HG02623 (cell line): Measurements from ENCODE around the gene TMEM52B.
A peak's percentile ranks its signal among the peaks of the same experiment; 100 is the strongest.
"Not testable (repeated sequence)": the region's sequence is repeated elsewhere in the genome, so short reads cannot be mapped to it uniquely, and the experiment has no call there.

Experiments
- ATAC-seq: cut with Tn5 transposase; IDR thresholded peaks from one replicate; pipeline ENCODE4 v1.9.1; 2021; ENCODE audit warnings: moderate library complexity; ENCODE audit not compliant: unreplicated experiment

The TMEM52B gene

DNA sequence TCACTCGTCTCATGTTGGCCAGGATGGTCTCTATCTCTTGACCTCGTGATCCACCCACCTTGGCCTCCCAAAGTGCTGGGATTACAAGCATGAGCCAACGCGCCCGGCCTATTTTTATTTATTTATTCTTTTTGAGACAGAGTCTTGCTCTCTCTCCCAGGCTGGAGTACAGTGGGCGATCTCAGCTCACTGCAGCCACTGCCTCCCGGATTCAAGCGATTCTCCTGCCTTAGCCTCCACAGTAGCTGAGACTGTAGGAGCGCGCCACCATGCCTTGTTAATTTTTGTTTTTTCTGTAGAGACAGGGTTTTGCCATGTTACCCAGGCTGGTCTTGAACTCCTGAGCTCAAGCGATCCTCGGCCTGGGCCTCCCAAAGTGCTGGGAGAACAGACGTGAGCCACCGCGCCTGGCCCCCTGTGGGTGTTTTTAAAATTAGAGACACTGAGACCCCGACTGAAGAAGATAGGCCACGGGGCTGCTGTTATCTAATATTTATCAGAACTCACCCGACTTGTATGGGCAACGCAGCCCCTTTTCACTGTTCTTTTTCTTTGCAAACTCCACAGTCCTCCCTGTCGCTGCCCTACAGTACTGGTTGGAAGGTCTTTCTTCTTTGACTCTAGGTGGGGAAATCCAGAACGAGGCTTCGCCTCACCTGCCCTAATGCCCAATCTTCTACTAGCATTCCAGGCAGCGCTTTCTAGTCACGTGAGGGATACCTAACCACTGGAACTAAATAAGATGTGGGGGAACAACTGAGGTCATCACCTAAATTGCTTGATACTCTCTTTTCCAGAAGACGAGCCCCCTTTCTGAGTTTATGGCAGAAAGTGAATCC lies 32.5 kb downstream of the TMEM52B start:
- no peak for ATAC-seq

DNA sequence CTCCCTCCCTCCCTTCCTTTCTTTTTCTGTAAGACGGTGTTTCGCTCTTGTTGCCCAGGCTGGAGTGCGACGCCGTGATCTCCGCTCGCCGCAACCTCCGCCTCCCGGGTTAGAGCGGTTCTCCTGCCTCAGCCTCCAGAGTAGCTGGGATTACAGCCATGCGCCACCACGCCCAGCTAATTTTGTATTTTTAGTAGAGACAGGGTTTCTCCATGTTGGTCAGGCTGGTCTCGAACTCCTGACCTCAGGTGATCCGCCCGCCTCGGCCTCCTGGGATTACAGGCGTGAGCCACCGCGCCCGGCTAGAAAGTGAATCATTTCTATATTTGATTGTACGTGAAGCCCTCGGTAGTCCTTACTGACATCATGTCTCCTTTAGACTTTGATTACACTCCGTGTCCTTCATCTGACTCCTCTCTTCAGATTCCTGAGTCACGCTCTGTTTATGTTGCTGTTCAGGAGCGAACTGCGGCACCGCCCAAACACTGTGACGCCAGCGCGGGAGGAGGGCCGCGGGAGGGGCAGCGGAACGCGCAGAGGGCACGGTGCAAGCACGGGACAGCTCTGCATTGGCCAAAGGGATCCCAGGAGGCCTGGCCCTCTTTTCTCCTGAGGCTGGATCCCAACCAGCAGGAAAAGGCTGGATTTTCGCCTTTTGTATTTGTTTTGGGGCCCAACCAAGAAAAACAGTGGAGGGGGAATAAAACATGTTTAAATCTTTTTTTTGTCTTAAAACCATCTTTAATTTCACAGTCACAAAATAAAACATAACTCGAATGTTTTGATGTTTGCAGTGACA lies 33.3 kb downstream of the TMEM52B start:
- peak; percentile 53 for ATAC-seq

DNA sequence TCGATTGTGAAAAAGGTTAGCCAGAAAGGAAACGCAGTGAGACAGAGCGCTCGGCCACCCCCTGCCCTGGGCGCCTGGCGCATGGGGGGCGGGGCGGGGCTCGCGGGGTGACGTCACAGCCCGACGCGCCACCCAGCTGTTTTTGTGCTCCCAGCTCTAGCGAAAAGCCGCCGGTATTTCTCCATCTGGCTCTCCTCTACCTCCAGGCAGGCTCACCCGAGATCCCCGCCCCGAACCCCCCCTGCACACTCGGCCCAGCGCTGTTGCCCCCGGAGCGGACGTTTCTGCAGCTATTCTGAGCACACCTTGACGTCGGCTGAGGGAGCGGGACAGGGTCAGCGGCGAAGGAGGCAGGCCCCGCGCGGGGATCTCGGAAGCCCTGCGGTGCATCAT lies 33.9 kb downstream of the TMEM52B start, which contains the start of gene GABARAPL1:
TSS of gene GABARAPL1 (plus strand) at position 139 of the 393 bp plus-strand sequence. CDS start at position 392, 253 bp downstream.
- ATAC-seq, result peak; percentile 57

DNA sequence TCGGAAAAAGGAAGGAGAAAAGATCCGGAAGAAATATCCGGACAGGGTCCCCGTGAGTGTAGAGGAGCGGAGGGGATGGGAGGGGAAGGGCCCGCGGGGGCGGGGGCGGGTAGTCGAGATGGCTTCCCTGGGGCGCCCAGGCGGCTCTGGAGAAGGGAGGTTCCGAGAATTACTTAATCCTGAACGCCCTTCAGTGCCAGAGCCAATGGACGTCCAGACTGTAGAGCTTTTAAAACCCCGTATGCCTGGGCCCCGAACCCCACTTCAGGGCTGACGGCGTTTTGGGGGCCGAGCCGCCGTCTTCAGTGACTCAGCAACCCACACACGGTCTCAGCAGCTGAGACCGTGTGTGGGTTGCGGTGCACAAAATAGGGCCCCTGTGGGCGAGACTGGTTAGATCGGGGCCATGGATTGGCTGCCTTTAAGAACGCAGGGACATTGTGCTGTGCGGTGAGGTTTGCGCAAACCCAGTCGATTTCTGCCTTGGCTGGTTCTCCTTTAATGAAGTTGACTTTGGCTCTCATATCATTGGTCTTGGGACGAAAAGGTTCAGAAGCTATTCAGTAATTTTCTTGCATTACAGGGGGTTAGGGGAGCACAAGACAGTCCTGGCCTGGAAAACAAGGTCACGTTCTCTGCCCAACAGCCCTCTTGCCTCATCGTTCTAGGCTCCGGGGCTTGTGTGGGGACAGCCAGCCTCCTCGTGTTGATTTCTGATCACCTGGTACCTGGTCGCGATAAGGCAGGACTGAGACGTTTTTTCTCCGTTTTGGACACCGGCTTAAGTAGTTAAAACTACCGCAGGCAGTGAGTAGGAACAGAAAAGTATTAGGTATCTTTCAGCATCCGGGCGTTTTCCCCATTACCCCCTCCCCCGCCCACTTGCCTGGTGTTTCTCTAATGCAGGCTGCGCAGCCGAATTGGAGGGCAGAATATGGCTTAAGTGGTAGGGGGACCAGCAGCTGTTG lies 34.6 kb downstream of the TMEM52B start:
- peak; percentile 47 for ATAC-seq

DNA sequence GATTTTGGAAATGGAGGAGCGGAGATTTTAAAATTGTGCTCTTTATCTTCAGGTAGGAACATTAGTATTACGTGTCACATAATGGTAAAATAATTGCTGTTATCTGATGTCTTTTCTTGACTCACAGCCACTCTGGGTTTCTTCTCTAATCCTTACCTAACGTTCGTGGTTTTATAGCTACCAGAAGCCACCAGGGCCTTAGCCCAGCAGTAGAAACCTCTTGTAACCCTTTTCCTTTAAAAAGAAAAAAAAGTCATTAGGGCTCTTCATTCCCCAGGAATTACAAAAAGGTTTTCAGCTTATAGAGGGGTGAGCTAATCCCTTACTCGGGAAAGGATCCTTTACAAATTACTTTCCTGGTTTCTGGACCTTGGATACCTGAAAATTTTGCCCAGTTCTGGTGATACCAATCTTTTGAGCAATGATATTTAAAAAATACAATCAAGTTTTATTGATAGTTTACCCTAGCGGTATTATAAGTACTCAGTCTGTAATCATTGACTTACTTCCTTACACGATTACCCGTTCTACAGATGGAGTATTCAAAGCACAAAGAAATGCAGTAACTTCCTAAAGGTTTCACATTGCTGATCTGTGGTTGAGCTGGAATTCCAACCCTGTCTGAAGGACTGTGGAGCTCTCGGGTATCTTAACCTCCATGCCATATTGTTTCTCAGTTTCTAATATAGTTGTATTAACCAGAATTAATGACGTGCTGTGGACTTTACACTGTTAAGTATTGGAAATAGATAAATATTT lies 35.5 kb downstream of the TMEM52B start:
- no peak for ATAC-seq

DNA sequence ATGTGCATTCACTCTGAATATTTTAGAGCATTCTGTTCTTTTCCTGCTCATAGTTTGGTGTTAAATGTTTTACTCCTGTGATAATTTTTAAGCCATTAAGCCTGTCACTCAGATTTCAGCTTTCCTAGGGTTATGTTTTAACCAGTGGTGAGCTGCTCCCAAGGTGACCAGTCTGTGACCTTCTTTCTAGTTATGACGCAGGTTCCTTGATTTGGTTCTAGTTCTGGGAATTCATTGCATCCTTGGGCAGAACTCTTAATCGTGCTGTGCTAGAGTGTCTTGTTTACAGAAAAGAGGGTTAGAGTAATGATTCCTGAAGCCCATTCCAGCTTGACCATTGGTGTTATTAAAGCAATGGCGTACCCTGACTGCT lies 36.0 kb downstream of the TMEM52B start:
- ATAC-seq, result no peak

DNA sequence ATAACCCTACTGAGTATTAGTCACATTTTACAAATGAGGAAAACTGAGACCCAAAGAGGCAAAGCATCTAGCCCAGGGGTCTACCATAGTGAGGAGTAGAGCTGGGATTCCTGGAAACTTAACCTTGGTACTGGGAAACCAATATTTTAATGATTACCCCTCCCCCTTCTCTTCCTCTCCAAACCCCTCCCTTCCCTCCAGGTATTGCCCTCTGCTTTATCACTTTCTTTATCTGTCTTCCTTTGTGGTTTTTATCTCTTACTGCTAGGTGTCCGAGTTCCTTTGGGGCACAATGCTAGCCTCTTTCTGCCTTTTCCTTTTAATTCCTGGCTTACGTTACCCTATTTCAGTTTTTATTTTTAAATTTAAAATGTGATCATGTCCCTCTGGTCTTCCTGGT lies 36.6 kb downstream of the TMEM52B start:
- ATAC-seq, result no peak

DNA sequence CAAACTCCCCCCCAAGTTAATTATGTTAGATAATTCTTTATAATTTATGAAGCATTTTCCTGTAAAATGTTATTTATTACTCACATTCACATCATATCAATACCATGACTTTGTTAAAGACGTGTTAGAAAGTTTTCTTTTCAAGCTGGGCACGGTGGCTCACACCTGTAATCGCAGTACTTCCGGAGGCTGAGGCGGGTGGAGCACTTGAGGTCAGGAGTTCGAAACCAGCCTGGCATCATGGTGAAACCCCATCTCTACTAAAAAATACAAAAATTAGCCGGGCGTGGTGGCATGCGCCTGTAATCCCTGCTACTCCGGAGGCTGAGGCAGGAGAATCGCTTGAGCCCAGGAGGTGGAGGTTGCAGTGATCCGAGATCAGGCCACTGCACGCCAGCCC lies 37.1 kb downstream of the TMEM52B start:
- not testable (repeated sequence) for ATAC-seq

DNA sequence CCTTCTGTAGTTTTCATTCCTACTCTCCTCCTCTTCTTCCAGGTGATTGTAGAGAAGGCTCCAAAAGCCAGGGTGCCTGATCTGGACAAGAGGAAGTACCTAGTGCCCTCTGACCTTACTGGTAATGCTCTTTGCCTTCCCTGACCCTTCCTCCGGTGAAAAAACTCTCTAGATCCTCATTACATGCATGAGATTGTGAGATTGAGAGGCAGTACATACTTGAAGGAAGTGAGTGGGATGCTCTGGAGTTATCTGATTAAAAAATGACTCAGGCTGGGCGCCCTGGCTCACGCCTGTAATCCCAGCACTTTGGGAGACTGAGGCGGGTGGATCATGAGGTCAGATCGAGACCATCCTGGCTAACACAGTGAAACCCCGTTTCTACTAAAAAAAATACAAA lies 39.2 kb downstream of the TMEM52B start:
- ATAC-seq, result no peak

DNA sequence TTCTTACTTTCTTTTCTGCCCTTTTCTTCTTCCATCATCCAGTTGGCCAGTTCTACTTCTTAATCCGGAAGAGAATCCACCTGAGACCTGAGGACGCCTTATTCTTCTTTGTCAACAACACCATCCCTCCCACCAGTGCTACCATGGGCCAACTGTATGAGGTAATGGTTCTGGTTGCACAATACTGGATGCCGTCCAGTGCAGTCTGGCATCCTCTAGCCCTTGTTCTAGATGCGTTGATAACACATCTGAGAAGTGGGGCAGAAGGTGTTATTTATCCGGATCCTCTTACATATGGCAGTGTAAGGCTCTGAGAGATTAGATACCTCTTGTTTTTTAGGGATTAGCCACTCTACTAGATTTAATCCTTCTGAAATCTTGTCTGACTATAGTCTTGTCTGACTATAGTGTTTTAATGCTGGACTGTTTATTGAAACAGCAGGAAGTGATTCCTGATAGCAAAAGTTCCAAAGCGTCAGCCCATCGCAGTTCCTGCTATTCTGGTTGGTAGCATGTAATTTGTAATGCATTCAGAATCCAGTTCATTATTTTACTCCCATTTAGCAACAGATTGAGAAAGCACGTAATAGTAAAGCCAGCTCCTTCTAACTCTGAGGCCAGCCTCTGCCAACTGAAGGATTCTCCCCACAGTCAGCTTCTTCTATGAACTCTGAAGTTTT lies 41.7 kb downstream of the TMEM52B start:
- no peak for ATAC-seq

DNA sequence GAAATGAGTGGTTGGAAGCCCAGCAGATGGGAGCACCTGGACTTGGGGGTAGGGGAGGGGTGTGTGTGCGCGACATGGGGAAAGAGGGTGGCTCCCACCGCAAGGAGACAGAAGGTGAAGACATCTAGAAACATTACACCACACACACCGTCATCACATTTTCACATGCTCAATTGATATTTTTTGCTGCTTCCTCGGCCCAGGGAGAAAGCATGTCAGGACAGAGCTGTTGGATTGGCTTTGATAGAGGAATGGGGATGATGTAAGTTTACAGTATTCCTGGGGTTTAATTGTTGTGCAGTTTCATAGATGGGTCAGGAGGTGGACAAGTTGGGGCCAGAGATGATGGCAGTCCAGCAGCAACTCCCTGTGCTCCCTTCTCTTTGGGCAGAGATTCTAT lies 43.0 kb downstream of the TMEM52B start:
- no peak for ATAC-seq

DNA sequence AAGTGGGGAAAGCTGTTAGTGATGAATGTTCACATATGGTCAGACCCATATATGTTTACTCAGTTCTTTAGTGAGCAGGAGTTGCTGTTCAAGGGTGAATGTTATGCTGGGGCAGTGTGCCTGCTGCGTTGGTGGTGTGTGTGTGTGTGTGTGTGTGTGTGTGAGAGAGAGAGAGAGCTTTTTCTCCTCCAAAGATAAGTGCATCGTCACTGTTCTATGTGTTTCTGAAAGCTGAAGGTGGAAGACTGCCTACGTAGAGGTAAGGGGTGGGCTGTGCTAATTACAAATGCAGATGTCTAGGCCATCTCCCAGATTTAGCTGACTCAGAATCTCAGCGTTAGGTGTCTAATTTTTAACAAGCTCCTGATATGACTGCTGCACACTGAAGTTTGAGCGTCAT lies 44.4 kb downstream of the TMEM52B start:
- ATAC-seq, result no peak

DNA sequence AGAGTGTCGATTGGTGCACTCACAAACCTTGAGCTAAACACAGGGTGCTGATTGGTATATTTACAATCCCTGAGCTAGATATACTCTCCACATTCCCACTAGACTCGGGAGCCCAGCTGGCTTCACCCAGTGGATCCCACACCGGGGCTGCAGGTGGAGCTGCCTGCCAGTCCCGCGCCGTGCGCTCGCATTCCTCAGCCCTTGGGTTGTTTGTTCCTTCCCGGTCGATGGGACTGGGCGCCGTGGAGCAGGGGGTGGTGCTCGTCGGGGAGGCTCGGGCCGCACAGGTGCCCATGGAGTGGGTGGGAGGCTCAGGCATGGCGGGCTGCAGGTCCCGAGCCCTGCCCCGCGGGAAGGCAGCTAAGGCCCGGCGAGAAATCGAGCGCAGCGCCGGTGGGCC lies 46.6 kb downstream of the TMEM52B start:
- ATAC-seq, result not testable (repeated sequence)

DNA sequence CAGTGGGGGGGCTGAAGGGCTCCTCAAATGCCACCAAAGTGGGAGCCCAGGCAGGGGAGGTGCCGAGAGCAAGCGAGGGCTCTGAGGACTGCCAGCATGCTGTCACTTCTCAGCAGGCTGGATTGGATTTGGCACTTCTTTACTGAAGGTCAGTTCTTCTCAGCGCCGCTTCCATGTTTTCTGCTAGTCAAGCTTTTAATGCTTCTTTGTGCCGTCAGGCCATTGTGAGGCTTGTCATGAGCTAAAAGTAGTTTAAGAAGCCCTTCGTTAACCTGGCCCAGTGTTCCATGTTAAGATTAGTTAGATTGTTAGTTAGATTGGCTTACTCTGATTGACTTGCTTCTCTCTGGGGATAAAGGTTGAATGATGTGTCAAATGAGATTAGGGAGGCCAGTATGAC lies 47.3 kb downstream of the TMEM52B start:
- ATAC-seq, result no peak

DNA sequence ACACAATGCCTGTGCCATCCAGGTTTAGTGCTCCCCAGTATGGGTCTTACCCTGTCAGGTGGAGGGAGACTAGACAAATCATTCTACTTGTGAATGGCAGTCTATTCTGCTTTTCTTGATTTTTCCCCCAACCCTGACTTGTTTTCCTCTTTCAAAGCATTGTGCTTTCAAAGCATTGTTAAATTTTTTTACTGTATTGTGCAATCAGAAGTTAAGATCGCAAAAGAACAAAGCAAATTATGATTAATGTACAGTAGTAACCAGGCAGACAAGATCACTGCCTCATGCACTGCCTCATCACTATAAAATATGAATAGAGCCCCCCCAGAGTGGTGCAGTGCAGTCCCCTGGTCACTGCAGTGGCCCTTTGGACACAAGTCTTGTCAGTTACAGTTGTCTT lies 47.9 kb downstream of the TMEM52B start:
- no peak for ATAC-seq

DNA sequence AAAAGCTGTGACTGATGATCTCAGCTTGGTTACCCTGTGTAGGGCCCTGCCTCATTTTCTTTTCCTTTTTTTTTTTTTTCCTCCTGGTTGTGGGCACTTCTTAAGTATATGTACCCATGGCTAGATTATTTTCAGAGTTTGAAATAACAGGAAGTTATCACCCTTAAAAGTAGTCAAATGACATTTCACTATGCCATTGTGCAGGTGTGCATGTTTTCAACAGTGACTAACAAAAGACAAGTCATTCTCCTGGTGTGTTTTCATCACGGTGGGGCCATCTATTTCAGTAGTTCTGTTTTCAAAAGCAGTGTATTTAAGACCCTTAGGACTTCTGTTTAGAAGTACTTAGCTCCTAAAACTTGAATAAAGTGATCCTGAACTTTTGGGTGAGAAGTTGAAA lies 48.8 kb downstream of the TMEM52B start:
- no peak for ATAC-seq

DNA sequence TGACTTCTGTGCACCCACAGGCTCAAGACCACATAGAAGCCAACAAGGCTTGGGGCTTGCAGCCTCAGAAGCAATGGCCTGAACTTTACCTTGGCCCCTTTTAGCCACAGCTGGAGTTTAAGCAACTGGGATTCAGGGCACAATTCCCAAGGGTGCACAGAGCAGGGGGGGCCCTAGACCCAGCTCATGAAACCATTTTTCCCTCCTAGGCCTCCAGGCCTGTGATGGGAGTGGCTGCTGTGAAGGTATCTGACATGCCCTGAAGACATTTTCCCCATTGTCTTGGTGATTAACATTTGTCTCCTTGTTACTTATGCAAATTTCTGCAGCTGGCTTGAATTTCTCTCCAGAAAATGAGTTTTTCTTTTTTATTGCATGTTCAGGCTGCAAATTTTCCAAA lies 55.7 kb downstream of the TMEM52B start:
- no peak for ATAC-seq

DNA sequence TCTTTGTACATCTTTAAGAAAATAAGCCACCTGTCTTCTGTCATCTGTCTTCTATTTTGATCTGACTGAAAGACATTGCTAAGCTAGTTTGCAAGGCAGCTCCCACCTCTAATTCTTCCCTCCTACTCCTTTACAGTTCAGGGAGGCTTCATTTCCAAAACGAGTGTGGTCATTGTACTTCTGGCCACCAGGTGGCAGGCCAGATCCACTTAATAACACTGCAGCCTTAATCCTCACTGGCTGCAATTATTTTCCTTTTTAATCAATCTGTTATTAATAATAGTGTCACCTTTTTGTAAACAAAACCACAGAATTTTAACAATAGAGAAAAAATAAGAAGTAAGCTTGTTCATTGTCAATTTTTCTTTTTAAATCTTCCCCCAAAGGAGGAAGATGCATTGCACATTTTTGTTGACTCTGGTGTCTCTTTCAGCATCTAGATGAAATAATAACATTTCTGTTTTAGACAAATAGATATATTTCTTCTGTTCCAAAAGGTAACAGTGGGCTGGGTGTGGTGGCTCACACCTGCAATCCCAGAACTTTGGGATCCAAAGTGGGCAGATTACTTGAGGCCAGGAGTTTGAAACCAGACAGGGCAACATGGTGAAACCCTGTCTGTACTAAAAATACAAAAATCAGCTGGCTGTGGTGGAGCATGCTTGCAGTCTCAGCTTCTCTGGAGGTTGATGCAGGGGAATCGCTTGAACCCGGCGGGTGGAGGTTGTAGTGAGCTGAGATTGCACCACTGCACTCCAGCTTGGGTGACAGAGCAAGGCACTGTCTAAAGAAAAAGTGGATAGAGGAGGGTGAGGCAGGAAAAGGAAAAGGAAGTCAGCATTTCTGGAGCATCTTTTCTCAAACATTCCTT lies 57.2 kb downstream of the TMEM52B start:
- ATAC-seq, result no peak

DNA sequence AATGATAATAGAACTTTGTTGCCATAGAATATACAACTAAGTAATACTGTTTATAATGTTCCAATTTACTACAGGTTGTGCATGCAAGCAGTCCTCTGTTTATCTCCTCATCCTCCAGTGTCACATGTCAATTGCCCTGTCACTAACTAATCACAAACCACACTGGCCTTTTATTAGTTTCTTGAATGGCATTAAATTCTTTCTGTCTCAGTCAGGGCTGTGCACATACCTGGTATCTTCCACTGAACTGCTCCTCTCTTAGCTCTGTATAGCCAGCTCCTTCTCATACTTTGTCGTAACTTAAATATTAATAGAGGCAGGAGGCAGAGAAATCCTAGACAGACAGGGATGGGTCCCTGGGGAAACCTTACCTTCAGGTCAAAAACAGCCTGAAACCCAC lies 57.9 kb downstream of the TMEM52B start:
- ATAC-seq, result no peak
